ENCODE measurements around the gene ANTXR1. TPM values are rescaled to one million over a fixed set of nuclear protein-coding genes. Genes with fewer than 3 reads are reported as not detected.

Gene ANTXR1
- total RNA-seq, 1 experiment from 2014 or later = 0.66 TPM

GRCh38 chr2:69203166-69203985, 190.4 kb downstream of the ANTXR1 start:
- Mint-ChIP-seq H3K4me3 (ENCODE audit: low read depth, unreplicated experiment) (no peak overlapping the region), H3K36me3 (ENCODE audit: insufficient read depth, unreplicated experiment) (no peaks in the 10 kb centered on the region), H3K9me3 (ENCODE audit: low read depth, unreplicated experiment) (no peaks in the 10 kb centered on the region), H3K27me3 (ENCODE audit: unreplicated experiment) (peaks cover 21% of the 10 kb centered on the region), H3K4me1 (ENCODE audit: low read depth, unreplicated experiment) (no peaks in the 10 kb centered on the region), H3K27ac (ENCODE audit: unreplicated experiment) (no peak overlapping the region)
- CTCF ChIA-PET = no interaction called here
- intact Hi-C loops (cut with micrococcal nuclease; ENCODE audit: unreplicated experiment) = no loop called here
- BruUV-seq (replicated peaks) = no TSS peak
- TF ChIP-seq, protein P1, sequence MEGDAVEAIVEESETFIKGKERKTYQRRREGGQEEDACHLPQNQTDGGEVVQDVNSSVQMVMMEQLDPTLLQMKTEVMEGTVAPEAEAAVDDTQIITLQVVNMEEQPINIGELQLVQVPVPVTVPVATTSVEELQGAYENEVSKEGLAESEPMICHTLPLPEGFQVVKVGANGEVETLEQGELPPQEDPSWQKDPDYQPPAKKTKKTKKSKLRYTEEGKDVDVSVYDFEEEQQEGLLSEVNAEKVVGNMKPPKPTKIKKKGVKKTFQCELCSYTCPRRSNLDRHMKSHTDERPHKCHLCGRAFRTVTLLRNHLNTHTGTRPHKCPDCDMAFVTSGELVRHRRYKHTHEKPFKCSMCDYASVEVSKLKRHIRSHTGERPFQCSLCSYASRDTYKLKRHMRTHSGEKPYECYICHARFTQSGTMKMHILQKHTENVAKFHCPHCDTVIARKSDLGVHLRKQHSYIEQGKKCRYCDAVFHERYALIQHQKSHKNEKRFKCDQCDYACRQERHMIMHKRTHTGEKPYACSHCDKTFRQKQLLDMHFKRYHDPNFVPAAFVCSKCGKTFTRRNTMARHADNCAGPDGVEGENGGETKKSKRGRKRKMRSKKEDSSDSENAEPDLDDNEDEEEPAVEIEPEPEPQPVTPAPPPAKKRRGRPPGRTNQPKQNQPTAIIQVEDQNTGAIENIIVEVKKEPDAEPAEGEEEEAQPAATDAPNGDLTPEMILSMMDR (IDR thresholded peaks at IDR 0.05; ENCODE audit: unreplicated experiment) = no peak
- DNase-seq = no peak

- intact Hi-C loops (cut with micrococcal nuclease; ENCODE audit: unreplicated experiment) = loop anchor here (5.0 kb wide), 1 partner anchor 177 kb away; no protein-coding TSS in a partner anchor
Observed at GRCh38 chr2:69204654-69205053, 191.7 kb downstream of the ANTXR1 start.

DNA sequence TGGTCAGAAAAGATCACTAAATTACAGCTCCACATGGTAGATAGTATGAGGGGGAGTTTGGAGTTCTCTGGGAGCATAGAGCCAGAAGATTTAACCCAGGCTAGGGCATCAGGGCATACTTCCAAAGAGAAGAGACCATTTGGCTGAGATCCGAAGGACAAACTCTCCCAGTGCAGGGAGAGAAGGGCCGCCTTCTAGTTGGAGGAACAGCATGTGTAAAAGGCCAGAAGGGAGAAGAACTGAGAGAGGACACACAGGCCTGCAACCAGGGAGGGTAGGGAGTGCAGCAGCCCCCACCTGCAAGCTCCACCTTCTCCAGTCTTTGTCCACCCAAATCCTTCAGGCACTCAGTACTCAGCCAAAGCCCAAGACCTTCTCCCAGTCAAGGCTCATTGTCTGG, 192.1 kb downstream of the ANTXR1 start:
- TF ChIP-seq, protein P1 (IDR thresholded peaks at IDR 0.05; ENCODE audit: unreplicated experiment) = no peak
- CTCF ChIA-PET = no interaction called here
- Mint-ChIP-seq H3K9me3 (ENCODE audit: low read depth, unreplicated experiment) (no peaks in the 10 kb centered on the region), H3K36me3 (ENCODE audit: insufficient read depth, unreplicated experiment) (no peaks in the 10 kb centered on the region), H3K27ac (ENCODE audit: unreplicated experiment) (no peak overlapping the region), H3K4me1 (ENCODE audit: low read depth, unreplicated experiment) (no peaks in the 10 kb centered on the region), H3K4me3 (ENCODE audit: low read depth, unreplicated experiment) (no peak overlapping the region), H3K27me3 (ENCODE audit: unreplicated experiment) (peaks cover 21% of the 10 kb centered on the region)
- DNase-seq = no peak
- BruUV-seq (replicated peaks) = no TSS peak
- intact Hi-C loops (cut with micrococcal nuclease; ENCODE audit: unreplicated experiment) = loop anchor here (5.0 kb wide), 1 partner anchor 178 kb away; no protein-coding TSS in a partner anchor

More at GRCh38 chr2:69204654-69205053, 191.7 kb downstream of the ANTXR1 start:
- Mint-ChIP-seq H3K4me3 (ENCODE audit: low read depth, unreplicated experiment) (no peak overlapping the region), H3K27ac (ENCODE audit: unreplicated experiment) (no peak overlapping the region), H3K36me3 (ENCODE audit: insufficient read depth, unreplicated experiment) (no peaks in the 10 kb centered on the region), H3K9me3 (ENCODE audit: low read depth, unreplicated experiment) (no peaks in the 10 kb centered on the region), H3K4me1 (ENCODE audit: low read depth, unreplicated experiment) (no peaks in the 10 kb centered on the region), H3K27me3 (ENCODE audit: unreplicated experiment) (peaks cover 21% of the 10 kb centered on the region)
- CTCF ChIA-PET = no interaction called here
- DNase-seq = no peak
- BruUV-seq (replicated peaks) = no TSS peak
- TF ChIP-seq, protein P1 (IDR thresholded peaks at IDR 0.05; ENCODE audit: unreplicated experiment) = no peak

GRCh38 chr2:69205491-69205890, 192.5 kb downstream of the ANTXR1 start:
- no peak for DNase-seq
- Mint-ChIP-seq H3K4me3 (ENCODE audit: low read depth, unreplicated experiment) (no peak overlapping the region), H3K9me3 (ENCODE audit: low read depth, unreplicated experiment) (no peaks in the 10 kb centered on the region), H3K27ac (ENCODE audit: unreplicated experiment) (no peak overlapping the region), H3K27me3 (ENCODE audit: unreplicated experiment) (peaks cover 21% of the 10 kb centered on the region), H3K4me1 (ENCODE audit: low read depth, unreplicated experiment) (no peaks in the 10 kb centered on the region), H3K36me3 (ENCODE audit: insufficient read depth, unreplicated experiment) (no peaks in the 10 kb centered on the region)
- intact Hi-C loops (cut with micrococcal nuclease; ENCODE audit: unreplicated experiment) = loop anchor here (5.0 kb wide), 1 partner anchor 178 kb away; no protein-coding TSS in a partner anchor
- CTCF ChIA-PET = interaction anchor here (1.0 kb wide), 1 partner anchor 262 kb away, joined by 3 read pairs; no protein-coding TSS in a partner anchor
- BruUV-seq (replicated peaks) = no TSS peak
- TF ChIP-seq, protein P1 (IDR thresholded peaks at IDR 0.05; ENCODE audit: unreplicated experiment) = no peak

All from Calu3 (cell line).